HG03469 (cell line): ENCODE measurements around the gene GRAPL.
"Not testable (repeated sequence)": the region's sequence is repeated elsewhere in the genome, so short reads cannot be mapped to it uniquely, and the experiment has no call there.

Experiments
- ATAC-seq: cut with Tn5 transposase; IDR thresholded peaks from one replicate; pipeline ENCODE4 v1.9.1; 2021; ENCODE audit warnings: mild to moderate bottlenecking, moderate library complexity, moderate number of reproducible peaks; ENCODE audit not compliant: unreplicated experiment

Gene GRAPL

DNA sequence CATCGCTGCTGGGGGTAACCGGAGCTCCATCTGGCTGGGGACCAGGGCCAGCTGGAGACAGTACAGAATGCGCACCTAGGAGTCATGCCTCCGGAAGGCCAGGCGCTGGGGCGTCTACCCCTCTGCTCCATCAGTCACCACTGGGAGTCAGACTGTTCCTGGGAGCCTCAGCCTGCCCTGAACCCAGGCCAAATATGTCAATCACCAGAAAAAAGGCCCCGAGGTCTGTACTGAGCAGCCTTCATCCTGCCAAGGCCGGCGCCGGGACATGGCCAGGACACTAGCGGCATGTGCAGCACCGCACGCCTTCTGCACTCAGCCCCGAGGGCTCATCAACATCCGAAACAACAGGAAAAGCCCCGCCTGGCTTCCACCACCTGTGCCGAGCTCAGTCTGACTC, 8.7 kb downstream of the GRAPL start:
- not testable (repeated sequence) for ATAC-seq

DNA sequence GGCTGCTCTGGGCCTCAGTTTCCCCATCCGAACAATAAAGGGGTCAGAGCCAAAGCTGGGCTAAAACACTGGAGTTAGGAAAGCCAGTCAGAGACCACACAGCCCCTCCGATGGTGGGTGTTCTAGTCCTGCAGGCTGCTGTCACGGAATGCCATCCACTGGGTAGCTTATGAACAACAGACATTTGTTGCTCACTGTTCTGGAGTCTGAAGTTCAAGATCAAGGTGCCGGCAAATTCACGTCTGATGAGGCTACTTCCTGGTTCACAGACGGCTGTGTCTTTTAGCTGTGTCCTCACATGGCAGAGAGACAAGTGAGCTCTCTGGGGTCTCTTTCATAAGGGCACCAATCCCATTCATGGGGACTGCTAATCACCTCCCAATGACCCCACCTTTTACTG, 9.2 kb downstream of the GRAPL start:
- ATAC-seq = not testable (repeated sequence)

DNA sequence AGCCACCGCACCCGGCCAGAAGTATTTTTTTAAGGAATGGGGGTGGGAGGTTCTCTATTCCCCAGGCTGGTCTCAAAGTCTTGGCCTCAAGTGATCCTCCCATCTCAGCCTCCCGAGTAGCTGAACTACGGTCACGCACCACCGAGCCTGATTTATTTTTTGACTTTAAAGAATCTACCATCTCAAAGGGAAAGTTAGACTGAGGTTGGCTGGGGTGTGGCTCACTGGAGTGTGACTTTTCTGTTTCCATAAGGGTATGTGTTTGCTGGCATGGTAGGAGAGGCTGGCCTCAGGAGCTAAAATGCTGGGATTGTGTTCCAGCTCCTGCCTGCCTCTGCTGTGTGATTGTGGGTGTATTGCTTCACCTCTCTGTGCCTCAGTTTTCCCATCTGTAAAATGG, 10.6 kb downstream of the GRAPL start:
- ATAC-seq = not testable (repeated sequence)

DNA sequence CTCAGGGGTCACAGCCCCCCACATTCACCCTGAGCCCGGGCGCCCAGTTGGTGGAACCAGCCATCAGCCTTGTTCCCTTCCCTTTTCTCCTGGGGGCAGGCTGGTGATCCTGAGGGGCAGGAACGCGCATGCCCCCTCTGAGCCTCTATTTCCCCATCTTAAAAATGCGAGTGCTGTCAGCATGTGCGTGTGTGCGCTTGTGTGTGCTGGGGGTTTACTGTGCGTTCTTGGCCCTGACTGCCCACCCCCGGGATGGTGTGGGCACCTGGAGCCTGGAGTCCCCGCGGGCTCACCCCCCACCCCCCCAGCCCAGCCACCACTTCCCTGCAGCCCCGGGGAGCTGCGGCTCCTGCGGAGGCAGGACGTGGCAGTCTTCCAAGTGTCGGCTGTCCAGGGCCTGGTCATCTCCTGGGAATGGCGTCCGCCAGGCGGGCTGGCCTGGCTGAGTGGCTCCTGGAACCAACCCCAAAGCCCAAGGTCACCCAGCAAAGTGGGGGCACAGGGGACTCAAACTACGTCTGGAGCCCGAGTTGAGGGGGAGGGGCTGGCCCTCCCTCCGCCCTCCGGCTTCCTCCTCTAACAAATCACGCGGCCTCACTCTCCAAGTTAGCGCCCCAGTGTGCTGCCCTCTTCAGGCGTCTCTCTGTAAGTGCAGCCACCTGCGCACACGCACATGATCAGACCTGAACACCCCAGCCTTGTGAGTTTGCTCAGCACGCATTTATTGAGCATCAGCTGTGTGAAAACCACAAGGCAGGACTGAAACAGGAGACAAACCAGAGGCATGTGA, 14.2 kb downstream of the GRAPL start:
- not testable (repeated sequence) for ATAC-seq

DNA sequence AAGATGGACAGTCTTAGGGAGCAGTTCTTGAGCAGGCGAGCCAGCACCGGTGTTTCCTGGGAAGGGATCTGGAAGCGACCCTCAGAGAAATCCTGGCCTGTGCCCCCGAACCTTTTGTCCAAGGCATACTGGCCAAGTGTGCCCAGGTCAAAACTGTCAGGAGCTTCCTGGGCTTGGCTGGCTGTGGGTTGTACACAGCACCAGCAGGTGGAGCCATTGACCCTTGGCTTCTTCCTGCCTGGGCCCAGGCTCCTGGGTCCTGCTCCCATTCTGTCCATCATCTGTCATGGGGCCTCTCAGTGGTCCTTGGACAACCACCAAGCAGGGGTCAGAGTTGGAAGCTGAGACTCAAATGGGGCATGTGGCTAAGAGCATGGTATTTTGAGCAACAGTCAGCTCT, 15.0 kb downstream of the GRAPL start:
- ATAC-seq = not testable (repeated sequence)

DNA sequence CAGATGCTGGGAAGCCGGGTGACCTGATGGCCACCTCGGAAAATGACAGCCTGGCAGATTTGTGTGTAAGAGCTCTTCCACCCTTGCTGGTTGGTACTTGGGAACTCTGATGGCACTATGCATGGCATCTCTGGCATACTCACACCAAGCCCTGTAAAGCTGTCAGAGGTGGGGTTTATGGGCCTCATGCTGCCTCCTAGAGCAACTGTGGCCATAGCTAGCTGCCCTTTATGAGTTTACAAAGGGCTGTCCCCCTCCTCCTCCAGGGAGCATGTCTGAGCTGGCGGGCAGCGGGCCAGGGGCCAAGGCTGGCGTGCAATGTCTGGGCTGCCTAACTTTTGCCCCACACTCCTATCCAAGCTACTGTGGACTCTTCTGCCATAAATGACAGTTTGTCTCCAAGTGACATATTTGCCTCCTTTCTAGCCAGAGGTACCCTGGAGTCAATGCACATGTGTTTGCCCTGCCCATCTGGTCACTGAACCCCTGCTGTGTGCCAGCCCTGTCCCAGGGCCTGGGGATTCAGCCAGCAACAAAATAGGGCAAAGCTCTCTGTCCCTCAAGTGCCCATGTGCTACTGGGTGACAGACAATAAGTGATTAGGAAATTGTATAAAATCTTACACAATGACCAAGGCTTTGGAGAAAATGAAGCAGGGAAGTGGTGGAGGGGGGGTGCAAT, 15.8 kb downstream of the GRAPL start:
- ATAC-seq = not testable (repeated sequence)

DNA sequence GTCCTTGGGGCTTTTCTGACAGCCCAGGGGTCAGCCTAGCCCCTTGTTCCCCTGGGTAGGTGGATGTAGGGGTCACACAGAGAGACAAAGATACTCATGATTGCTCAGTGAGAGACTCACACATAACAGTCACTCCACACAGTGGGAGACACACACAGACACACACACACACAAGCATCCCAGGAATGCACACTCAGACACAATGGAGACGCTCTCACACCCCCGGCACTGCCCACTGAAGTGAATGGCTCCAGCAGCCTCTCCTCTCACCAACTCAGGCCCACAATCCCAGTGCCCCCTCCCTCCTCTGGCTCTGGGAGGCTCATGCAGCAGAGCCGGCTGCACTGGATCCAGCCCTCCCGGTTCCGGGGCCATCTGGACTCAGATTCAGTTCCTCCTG, 17.0 kb downstream of the GRAPL start:
- not testable (repeated sequence) for ATAC-seq

DNA sequence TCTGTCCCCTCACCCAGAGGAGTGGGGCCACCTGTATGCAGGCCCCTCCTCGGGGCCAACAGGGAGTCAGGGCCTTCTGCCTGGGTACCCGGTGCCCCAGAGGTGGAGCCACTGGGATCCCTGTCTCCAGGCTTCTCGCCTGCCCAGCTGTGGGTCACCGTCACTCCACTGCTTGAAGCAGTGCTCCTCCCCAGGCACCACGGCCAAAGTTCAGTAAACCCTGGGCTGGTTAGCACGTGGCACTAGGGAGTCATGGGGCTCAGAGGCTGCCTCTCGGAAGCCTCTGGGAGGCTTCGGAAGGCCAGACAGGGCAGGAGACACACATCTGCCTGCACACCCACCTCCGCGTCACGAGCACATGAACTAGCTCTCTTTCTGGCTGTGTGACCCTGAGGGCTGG, 18.1 kb downstream of the GRAPL start:
- ATAC-seq = not testable (repeated sequence)

DNA sequence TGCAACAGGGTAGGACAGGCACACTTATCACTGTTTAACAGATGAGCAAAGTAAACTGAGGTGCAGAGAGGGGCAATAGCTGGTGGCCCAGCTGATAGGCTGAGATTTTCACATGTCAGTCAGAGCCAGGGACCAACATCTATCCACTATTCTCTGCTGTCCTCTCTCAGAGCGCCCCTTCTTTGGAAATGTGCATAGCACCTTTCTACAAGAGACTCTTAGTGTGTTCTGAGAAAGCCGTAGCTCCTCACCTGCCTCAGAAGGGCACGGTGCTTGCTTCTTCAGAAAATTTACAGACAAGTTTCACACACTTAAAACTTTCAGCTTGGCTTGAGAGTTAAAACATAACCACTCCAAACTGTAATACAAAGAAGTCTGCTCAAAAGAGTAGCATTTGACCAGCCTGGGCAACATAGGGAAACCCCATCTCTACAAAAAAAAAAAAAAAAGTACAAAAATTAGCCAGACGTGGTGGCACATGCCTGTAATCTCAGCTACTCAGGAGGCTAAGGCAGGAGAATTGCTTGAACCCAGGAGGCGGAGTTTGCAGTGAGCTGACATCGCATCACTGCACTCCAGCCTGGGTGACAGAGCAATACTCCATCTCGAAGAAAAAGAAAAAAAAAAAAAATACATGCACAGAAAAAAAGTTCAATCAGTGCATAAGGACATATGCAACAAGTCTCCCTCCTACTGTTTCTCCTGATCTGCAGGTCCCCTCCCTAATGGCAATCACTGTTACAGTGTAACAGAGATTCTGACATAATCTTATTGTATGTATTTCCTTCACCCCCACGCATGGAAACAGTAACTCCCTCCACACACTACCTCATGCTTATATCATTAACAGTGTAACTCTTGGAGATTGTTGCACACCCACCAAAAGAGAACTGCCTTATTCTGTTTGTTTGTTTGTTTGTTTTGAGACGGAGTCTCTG, 23.6 kb downstream of the GRAPL start:
- not testable (repeated sequence) for ATAC-seq

DNA sequence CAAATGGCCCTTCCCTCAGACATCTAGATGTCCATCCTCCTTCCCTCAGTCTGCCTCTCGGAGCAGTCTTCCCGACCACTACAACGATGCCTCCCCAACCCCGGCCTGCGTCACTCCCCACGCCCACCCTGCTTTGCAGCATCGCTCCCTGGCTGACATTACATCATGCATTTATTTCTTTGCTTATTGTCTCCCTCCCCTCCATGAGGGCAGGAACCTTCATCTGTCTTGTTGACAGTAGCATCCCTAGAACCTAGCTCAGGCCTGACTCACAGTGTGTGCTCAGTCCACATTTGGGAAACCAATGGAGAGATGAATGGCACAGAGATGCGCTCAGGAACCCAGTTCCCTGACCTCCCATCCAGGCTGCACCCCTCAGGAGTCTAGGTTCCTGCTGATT, 30.2 kb downstream of the GRAPL start:
- ATAC-seq = not testable (repeated sequence)

DNA sequence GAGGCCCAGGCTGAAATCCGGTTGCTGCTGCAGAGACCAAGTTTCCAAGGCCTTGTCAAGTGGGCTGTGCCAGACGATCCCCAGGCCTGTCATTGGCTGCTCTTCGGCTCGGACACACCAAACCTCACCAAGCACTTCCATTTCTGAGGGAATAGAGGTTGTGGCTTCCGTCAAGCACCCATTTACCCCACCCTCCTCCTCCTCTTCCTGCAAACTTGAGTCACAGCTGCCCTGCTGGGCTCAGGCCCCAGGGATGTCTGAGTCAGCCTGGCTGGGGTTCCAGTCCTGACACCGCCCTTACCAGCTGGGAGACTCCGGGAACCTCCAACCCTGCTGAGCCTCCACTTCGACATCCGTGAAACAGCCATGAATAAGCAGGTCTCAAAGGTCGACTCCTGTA, 31.1 kb downstream of the GRAPL start:
- not testable (repeated sequence) for ATAC-seq

DNA sequence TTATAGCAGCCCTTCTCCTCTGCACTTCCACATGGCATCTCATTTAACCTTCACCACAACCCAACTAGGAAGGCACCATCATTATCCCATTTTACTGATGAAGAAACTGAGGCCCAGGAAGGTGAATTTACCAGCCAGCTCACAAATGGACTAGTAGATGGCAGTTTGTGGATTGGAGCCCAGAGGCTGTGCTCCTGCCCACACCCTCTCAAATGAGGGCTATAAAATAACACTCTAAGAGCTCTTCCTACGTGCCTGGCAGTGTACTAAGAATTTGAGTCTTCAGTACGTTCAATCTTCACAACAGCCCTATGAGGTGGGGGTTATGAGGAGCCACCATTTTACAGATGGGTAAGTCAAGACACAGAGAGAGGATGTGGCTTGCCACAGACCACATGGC, 31.5 kb downstream of the GRAPL start:
- not testable (repeated sequence) for ATAC-seq

DNA sequence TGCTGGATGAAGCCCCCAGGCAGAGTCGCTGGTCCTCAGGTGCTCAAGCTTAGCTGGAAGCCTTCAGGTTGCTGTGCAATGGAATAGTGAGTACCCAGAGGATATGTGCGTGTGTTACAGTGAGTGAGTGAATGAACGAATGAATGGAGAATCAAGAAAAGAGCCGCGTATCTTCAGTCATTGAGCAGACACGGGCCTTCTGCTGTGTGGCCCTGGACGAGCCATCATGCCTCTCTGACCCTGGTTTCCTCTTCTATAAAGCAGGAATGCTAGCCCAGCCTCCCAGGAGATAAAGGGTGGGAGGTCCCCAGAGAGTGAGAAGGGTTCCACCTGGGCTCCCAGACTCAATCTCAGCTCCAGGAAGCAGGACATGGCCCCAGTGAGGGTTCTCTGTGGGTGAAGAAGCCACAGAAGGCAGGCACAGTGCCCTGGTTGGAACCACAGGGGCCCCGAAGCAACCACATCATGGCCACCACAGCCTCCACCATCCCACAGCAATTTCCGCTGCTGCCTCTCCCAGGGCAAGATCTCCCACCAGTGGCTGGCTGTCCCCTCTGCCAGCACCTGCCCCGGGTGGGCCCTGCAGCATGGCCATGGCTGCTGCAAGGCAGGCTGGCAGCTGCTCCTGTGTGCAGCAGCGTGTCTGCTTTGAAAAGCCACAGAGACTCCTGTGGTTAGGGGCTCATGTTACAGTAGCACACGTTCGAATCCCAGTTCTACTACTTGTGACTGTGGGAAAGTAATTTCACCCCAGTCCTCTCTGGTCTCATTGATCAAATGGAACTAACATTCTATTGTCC, 34.1 kb downstream of the GRAPL start:
- ATAC-seq = not testable (repeated sequence)

DNA sequence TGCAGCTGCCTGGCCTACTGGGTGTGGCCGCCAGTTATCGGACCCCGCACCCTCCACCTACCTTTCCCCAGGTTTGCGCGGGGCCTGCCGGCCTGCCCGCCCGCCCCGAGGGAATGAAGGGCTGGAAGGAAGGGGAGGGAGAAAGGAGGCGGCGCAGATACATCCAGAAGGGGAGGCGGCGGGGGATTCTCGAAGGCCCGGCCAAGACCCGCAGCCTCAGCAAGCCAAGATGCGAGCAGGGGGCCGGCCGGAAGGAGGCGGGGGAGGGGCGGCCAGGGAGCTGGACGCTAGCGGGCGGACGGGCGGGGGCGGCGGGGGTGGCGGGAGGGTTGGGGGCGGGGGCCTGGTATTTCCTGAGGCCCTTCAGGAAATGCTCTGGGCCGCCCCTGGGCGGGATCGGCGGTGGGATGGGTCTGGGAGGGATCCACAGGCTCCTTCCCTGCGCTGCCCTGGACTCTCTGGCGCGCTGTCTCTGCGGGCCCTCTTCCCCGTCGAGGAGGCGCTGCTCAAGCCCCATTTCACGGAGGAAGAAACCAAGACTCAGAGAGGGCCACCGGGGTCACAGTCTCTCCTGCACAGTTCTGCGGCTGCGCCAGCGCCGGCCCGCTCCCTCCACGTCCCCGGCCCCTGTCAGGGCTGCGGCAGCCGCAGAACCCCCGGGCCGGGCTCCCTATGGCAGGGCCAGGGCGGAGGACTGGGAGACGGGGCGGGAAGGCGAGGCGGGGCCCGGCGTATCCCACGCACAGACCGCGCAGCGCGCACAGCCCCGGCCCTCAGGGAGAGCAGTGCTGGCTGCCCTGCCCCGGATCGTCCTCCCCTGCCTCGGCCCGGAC, 35.2 kb downstream of the GRAPL start:
- not testable (repeated sequence) for ATAC-seq

DNA sequence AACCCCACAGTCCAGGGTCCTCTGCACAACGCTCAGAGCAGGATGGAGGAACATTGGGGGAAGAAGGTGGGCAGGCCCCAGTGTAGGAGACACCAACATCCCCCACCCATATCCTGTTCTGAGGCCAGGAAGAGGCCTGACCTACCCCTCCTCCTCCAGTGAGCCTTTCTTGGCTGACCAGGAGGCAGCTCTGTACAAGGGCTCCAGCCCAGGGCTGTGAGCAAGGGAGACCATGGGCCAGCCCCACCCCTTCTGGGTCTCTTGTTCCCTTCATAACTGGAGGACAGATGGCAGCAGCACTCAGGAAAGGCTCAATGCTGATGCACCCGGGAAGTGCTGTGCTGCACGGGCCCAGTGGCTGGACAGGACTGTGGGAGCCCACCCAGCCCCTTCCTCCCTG, 47.0 kb downstream of the GRAPL start:
- not testable (repeated sequence) for ATAC-seq

DNA sequence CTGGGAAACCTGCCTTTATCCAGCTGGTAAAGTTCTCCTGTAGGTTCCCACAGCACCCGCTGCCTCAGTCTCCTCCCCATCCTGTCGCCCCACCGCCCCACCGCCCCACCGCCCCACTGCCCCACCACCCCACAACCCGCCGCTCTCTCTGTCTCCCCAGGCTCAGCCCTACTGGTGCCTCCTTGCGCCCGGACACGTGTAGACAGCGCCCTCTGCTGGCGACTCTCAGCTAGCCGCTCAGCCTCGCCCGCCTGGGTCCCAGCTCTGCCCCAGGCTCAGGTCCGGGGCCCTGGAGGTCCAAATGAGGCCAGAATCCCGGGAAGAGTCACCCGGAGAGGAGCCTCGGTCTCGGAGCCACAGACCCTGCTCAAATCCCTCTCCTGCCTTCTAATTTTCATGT, 48.0 kb downstream of the GRAPL start:
- not testable (repeated sequence) for ATAC-seq

DNA sequence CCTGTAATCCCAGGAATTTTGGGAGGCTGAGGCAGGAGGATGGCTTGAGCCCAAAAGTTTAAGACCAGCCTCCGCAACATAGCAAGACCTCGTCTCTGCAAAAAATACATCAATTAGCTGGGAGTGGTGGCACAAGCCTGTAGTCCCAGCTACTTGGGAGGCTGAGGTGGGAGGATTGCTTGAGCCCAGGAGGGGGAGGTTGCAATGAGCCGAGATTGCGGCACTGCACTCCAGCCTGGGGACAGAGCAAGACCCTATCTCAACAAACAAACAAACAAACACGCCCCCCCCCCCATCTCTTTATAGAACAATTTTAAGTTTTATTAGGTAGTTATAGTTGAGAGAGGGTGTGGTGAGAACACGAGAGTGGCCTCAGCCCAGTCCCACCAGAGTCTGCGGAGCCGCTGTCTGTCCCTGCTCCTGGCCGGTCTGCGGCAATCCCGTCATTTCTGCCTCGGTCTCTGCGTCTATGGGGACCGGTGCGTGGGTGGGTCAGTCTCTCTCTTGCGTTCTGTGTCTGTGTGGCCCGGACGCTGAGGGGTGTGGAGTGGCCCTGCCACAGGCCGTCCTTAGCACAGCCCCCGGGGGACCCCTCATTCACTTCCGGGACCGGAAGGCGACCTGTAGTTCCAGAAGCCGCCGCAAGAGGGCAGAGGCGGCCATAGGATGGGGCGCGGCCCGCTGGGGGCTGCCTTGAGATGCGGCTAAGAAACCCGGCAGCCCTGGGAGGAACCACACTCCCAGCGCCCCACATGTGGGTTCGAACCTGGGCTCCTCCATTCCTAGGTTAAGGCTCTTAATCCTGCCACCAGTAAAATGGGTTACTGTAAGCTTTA, 53.9 kb downstream of the GRAPL start:
- ATAC-seq = not testable (repeated sequence)
